Transverse colon (tissue), 4 donors: ENCODE data around the gene RFXANK.

Source experiments
- CTCF ChIP-seq, 5 experiments: fragments of 200-600 bp in 3 of 5; fragments of 450-650 bp in 2 of 5; sonication (generic) in 3 of 5; IDR thresholded peaks; 1 replicate in 2 of 5; 2 replicates in 3 of 5; pipeline ENCODE4 v1.5.1; 2016 to 2017; ENCODE audit warnings: antibody characterized with exemption in 5 of 5, inconsistent platforms in 3 of 5, mild to moderate bottlenecking in 2 of 5, moderate library complexity in 1 of 5
- EP300 ChIP-seq: sonication (generic); formaldehyde crosslinking; IDR thresholded peaks from one replicate; pipeline ENCODE4 v1.6.1; 2017; ENCODE audit warnings: antibody characterized with exemption, low read depth
- POLR2A ChIP-seq: fragments of 450-650 bp; IDR thresholded peaks from one replicate; pipeline ENCODE4 v1.6.1; 2016; ENCODE audit warnings: antibody characterized with exemption, mild to moderate bottlenecking, moderate library complexity
- POLR2AphosphoS5 ChIP-seq, 3 donors: sonication (generic); formaldehyde crosslinking; IDR thresholded peaks; one replicate each; pipeline ENCODE4 v1.6.1; 2016; ENCODE audit warnings: antibody characterized with exemption in 3 of 3

- TF ChIP-seq POLR2A, result no peak
- TF ChIP-seq CTCF (IDR thresholded peaks at IDR 0.05), result no peak
- TF ChIP-seq EP300, result no peak
- TF ChIP-seq POLR2AphosphoS5 (IDR thresholded peaks at IDR 0.05), result no peak
These were observed 29.6 kb upstream of the RFXANK start for GRCh38 chr19:19162495-19162894.
